Frontal cortex (tissue), 4 donors: ENCODE results near the gene BICC1. TPM values are rescaled to one million over a fixed set of nuclear protein-coding genes. Genes with fewer than 3 reads are reported as not detected.
"Not testable (repeated sequence)": the region's sequence is repeated elsewhere in the genome, so short reads cannot be mapped to it uniquely, and the experiment has no call there.

Experiments
- DNase-seq, 2 donors: peaks; one replicate each; pipeline ENCODE4 v3.0.0; 2012; ENCODE audit warnings: low spot score in 2 of 2
- FAIRE-seq: peaks from 2 replicates; lab custom pipeline; 2012; peaks lifted over from hg19 to GRCh38; lab: Jason Lieb, UNC
- total RNA-seq: library from RNA; depleted of rRNA; stranded (reverse); fragments of >200 nt; gene quantifications from one replicate; pipeline ENCODE4 v1.2.3, GENCODE V29; 2014
- donor health status: control.
- donor health status: control.
- donor health status: control.

BICC1 gene
- total RNA-seq, 1 donor from 2014 or later, result 4.5 TPM

GRCh38 chr10:58836176-58836700 is 323.6 kb downstream of the BICC1 start:
- no peak for FAIRE-seq
- no peak for DNase-seq

- FAIRE-seq (no peak), DNase-seq (no peak)
These were observed 324.4 kb downstream of the BICC1 start for GRCh38 chr10:58836991-58837575.

GRCh38 chr10:58837826-58838225 is 325.2 kb downstream of the BICC1 start:
- FAIRE-seq, result no peak
- DNase-seq, result no peak

GRCh38 chr10:58838561-58839208 is 326.0 kb downstream of the BICC1 start:
- DNase-seq (no peak), FAIRE-seq (no peak)

GRCh38 chr10:58839771-58840170 is 327.1 kb downstream of the BICC1 start:
- FAIRE-seq, result no peak
- no peak for DNase-seq

- DNase-seq (no peak), FAIRE-seq (no peak)
These were observed 328.3 kb downstream of the BICC1 start for GRCh38 chr10:58840840-58841435.

- no peak for DNase-seq
- FAIRE-seq, result no peak
These were observed 330.2 kb downstream of the BICC1 start for GRCh38 chr10:58842860-58843376.

GRCh38 chr10:58843760-58844159 is 331.1 kb downstream of the BICC1 start:
- no peak for DNase-seq
- FAIRE-seq, result no peak

- DNase-seq, result no peak
These were observed 332.0 kb downstream of the BICC1 start for GRCh38 chr10:58844680-58845079.

GRCh38 chr10:58846856-58847255 is 334.2 kb downstream of the BICC1 start:
- DNase-seq (no peak), FAIRE-seq (no peak)

More at GRCh38 chr10:58844680-58845079, 332.0 kb downstream of the BICC1 start:
- FAIRE-seq, result no peak

- DNase-seq (no peak), FAIRE-seq (no peak)
These were observed 338.9 kb downstream of the BICC1 start for GRCh38 chr10:58851606-58852005.

- no peak for DNase-seq
- no peak for FAIRE-seq
These were observed 341.0 kb downstream of the BICC1 start for GRCh38 chr10:58853668-58854067.

- DNase-seq, result no peak
- FAIRE-seq, result no peak
These were observed 342.1 kb downstream of the BICC1 start for GRCh38 chr10:58854811-58855210.

GRCh38 chr10:58856508-58857240 is 344.0 kb downstream of the BICC1 start:
- FAIRE-seq (no peak), DNase-seq (no peak)

- FAIRE-seq (no peak), DNase-seq (no peak)
These were observed 344.7 kb downstream of the BICC1 start for GRCh38 chr10:58857251-58857805.

- DNase-seq, FAIRE-seq: not testable (repeated sequence)
These were observed 345.5 kb downstream of the BICC1 start for GRCh38 chr10:58858123-58858522.

- no peak for DNase-seq
- FAIRE-seq, result no peak
These were observed 346.9 kb downstream of the BICC1 start for GRCh38 chr10:58859526-58859925.

GRCh38 chr10:58867683-58868082 is 355.0 kb downstream of the BICC1 start:
- FAIRE-seq (no peak), DNase-seq (no peak)

GRCh38 chr10:58868736-58869435 is 356.2 kb downstream of the BICC1 start:
- FAIRE-seq, result no peak
- no peak for DNase-seq
